ENCODE measurements around the gene ATP8A2. TPM values are rescaled to one million over a fixed set of nuclear protein-coding genes. Genes with fewer than 3 reads are reported as not detected.

The ATP8A2 gene
- total and polyA plus RNA-seq, 2 of the 8 experiments (the other 6 are each of a cell fraction or from before 2014, with no cell fraction given) = 2.4 to 8.3 TPM

- Histone ChIP-seq H3K9me3 (ENCODE audit: insufficient read depth in 2 of 2, low read depth in 1 of 2, low read length in 1 of 2) (no peaks in the 10 kb centered on the region), H3K4me3 (ENCODE audit: extremely low read depth in 1 of 4, insufficient read depth in 2 of 4, low read depth in 3 of 4, low read length in 4 of 4) (no peak overlapping the region), H3K27me3 (replicated peaks in 1 of 4; ENCODE audit: control insufficient read depth in 3 of 4, extremely low read depth in 1 of 4, insufficient read depth in 3 of 4, low read length in 3 of 4) (no peaks in the 10 kb centered on the region), H3K27ac (ENCODE audit: low read depth, low read length) (no peak overlapping the region), H4K91ac (replicated peaks; ENCODE audit: insufficient read length, low read length) (no peak overlapping the region), H2BK15ac (ENCODE audit: low read length) (no peak overlapping the region), H3K9ac (replicated peaks in 1 of 4; ENCODE audit: extremely low read depth in 1 of 4, low read depth in 3 of 4, low read length in 3 of 4) (no peak overlapping the region), H3K79me1 (ENCODE audit: low read depth, low read length) (no peaks in the 10 kb centered on the region), H3K4me2 (ENCODE audit: insufficient read depth in 1 of 2, low read depth in 2 of 2, low read length in 2 of 2) (no peak overlapping the region), H2BK12ac (ENCODE audit: low read depth, low read length) (no peak overlapping the region), H2BK5ac (ENCODE audit: low read depth, low read length) (no peak overlapping the region), H3K23ac (ENCODE audit: insufficient read length) (no peak overlapping the region), H2BK120ac (replicated peaks; ENCODE audit: low read depth, low read length) (no peak overlapping the region), H3K79me2 (ENCODE audit: control insufficient read depth in 1 of 2, insufficient read depth in 2 of 2, low read length in 2 of 2) (no peaks in the 10 kb centered on the region), H4K8ac (ENCODE audit: extremely low read depth, insufficient read depth, low read length) (no peak overlapping the region), H3K4me1 (replicated peaks in 1 of 4; ENCODE audit: control insufficient read depth in 3 of 4, insufficient read depth in 4 of 4, low read length in 3 of 4) (no peaks in the 10 kb centered on the region; a peak in 1 of 7 replicates), H3K36me3 (ENCODE audit: control insufficient read depth in 2 of 4, insufficient read depth in 4 of 4, low read length in 3 of 4) (no peaks in the 10 kb centered on the region; a peak in 1 of 8 replicates), H3K4ac (replicated peaks; ENCODE audit: insufficient read length, low read depth, low read length) (no peak overlapping the region), H3K23me2 (ENCODE audit: low read depth, low read length) (no peaks in the 10 kb centered on the region), H3K18ac (ENCODE audit: extremely low read depth, low read length) (no peak overlapping the region), H3K14ac (ENCODE audit: insufficient read length) (no peak overlapping the region), H2BK20ac (ENCODE audit: low read length) (no peak overlapping the region), H4K20me1 (replicated peaks in 1 of 2; ENCODE audit: control insufficient read depth in 1 of 2, insufficient read depth in 2 of 2, low read length in 2 of 2) (no peaks in the 10 kb centered on the region), H3K56ac (replicated peaks; ENCODE audit: insufficient read length, low read depth, low read length) (no peak overlapping the region), H4K5ac (ENCODE audit: insufficient read length, low read depth, low read length) (no peak overlapping the region), H2AFZ (ENCODE audit: low read length) (no peak overlapping the region), H2AK5ac (ENCODE audit: low read depth, low read length) (no peak overlapping the region)
- FAIRE-seq = no peak
- POLR2A ChIA-PET (ENCODE audit: partially characterized antibody) = no interaction called here
- no peak for DNase-seq (ENCODE audit: low read depth in 1 of 2, low spot score in 2 of 2)
- CTCF ChIA-PET (ENCODE audit: partially characterized antibody) = interaction anchor here (0.8 to 2.3 kb wide), 11 partner anchors 74 to 520 kb away, joined by 3 to 15 read pairs (median 5); no protein-coding TSS in a partner anchor
- WGBS, 2 experiments (ENCODE audit: extremely low coverage in 1 of 2, insufficient coverage in 1 of 2, insufficient read length in 1 of 2, insufficient replicate concordance in 2 of 2, low coverage in 1 of 2, low lambda C conversion rate in 2 of 2, missing lambda C conversion rate in 1 of 2) = 96% methylated on average over 5 of the region's 5 CpGs; no CpG with 5 or more reads in 1 of the 2 experiments
- TF ChIP-seq JUN (IDR thresholded peaks at IDR 0.05; ENCODE audit: low read depth, low read length) (no peak), CHD2 (IDR thresholded peaks at IDR 0.05; ENCODE audit: low read length) (no peak), TCF12 (IDR thresholded peaks at IDR 0.05; ENCODE audit: low read depth, low read length) (no peak), SAP30 (IDR thresholded peaks at IDR 0.05; ENCODE audit: insufficient read depth, insufficient replicate concordance, low read length) (no peak), POU5F1 (IDR thresholded peaks at IDR 0.05; ENCODE audit: low read depth, low read length) (no peak), SIN3A (conservative IDR thresholded peaks at IDR 0.05 in 1 of 2, IDR thresholded peaks at IDR 0.05 in 1 of 2; ENCODE audit: low read depth in 1 of 2, low read length in 2 of 2) (no peak), MAFK (IDR thresholded peaks at IDR 0.05; ENCODE audit: low read depth, low read length) (no peak), GABPA (IDR thresholded peaks at IDR 0.05; ENCODE audit: borderline replicate concordance, insufficient read depth, low read length) (no peak), SIRT6 (IDR thresholded peaks at IDR 0.05; ENCODE audit: low read length) (no peak), SP1 (IDR thresholded peaks at IDR 0.05; ENCODE audit: low read depth, low read length) (no peak), POLR2AphosphoS5 (IDR thresholded peaks at IDR 0.05; ENCODE audit: low read depth, low read length) (no peak), KDM5A (IDR thresholded peaks at IDR 0.05; ENCODE audit: low read length) (no peak), JUND (IDR thresholded peaks at IDR 0.05; ENCODE audit: low read length) (no peak)
- TF ChIP-seq, protein P1, sequence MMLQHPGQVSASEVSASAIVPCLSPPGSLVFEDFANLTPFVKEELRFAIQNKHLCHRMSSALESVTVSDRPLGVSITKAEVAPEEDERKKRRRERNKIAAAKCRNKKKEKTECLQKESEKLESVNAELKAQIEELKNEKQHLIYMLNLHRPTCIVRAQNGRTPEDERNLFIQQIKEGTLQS (IDR thresholded peaks at IDR 0.05; ENCODE audit: insufficient read depth, low read depth, low read length) = no peak
Measured at GRCh38 chr13:25575562-25575961, 203.8 kb downstream of the ATP8A2 start.

All from H1 (cell line).